22Rv1 (cell line): Measurements from ENCODE around the gene ZNF366.

ENCODE experiments used
- H3K27ac ChIP-seq: fragments of 450-650 bp; 2 replicates; pipeline ENCODE4 v1.5.1; 2017
- ZFX ChIP-seq: fragments of 450-650 bp; IDR thresholded peaks from 2 replicates; pipeline ENCODE4 v1.6.1; 2017; ENCODE audit warnings: antibody characterized with exemption, borderline replicate concordance
- TF ChIP-seq, protein P1 (sequence below): fragments of 450-650 bp; IDR thresholded peaks from 2 replicates; pipeline ENCODE4 v1.5.1; 2017; ENCODE audit warnings: mild to moderate bottlenecking

The ZNF366 gene

GRCh38 chr5:72495410-72495809 is 11.8 kb downstream of the ZNF366 start:
- no peak for TF ChIP-seq ZFX
- no peak overlapping the region for H3K27ac ChIP-seq

DNA sequence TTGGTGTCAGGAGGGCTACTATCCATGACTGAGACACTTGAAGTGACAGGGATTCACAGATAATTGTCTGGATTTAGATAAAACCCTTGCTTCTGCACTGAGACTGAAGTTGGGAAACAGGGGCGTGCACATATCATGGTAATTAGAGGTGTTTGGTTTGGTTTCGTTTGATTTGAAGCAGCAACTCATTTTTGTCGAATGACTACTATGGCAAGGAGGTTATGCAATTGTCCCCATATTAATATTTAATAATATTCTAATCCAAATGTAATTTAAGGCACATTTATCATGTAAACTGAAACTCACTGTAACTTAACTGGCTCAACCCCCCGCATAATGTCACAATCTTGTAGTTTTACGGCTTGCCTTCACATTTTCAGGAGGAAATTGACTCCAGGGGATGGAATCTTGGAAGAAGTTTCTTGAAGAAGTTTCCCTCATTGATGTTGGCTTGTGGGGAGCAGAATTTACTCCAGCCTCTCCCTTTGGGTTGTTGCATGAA is 12.5 kb downstream of the ZNF366 start:
- no peak overlapping the region for H3K27ac ChIP-seq
- TF ChIP-seq, protein P1, sequence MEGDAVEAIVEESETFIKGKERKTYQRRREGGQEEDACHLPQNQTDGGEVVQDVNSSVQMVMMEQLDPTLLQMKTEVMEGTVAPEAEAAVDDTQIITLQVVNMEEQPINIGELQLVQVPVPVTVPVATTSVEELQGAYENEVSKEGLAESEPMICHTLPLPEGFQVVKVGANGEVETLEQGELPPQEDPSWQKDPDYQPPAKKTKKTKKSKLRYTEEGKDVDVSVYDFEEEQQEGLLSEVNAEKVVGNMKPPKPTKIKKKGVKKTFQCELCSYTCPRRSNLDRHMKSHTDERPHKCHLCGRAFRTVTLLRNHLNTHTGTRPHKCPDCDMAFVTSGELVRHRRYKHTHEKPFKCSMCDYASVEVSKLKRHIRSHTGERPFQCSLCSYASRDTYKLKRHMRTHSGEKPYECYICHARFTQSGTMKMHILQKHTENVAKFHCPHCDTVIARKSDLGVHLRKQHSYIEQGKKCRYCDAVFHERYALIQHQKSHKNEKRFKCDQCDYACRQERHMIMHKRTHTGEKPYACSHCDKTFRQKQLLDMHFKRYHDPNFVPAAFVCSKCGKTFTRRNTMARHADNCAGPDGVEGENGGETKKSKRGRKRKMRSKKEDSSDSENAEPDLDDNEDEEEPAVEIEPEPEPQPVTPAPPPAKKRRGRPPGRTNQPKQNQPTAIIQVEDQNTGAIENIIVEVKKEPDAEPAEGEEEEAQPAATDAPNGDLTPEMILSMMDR = no peak
- TF ChIP-seq ZFX = no peak

DNA sequence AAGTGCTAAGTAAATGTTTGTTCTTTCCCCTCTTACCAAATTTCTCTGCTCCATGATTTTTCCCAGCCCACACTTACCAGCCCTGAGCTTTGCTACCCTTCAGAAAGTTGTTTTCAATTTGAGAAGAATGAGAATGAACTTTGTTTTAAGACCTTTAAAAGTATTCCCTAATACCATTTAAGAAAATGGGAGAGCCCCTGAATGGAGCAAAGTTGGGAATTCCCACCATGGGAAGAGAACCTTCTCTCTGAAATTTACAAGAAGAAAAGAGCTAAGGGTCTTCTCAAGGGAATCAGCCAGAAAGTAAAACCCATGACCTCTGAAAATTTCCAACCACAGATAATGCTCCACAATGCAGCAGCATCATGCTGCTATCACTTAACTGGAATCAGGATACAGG is 17.7 kb downstream of the ZNF366 start:
- H3K27ac ChIP-seq = no peak overlapping the region
- TF ChIP-seq ZFX = no peak

- no peak overlapping the region for H3K27ac ChIP-seq
- TF ChIP-seq ZFX = no peak
- TF ChIP-seq, protein P1 = no peak
These were observed 18.5 kb downstream of the ZNF366 start for GRCh38 chr5:72488756-72489155.

- TF ChIP-seq ZFX = no peak
- TF ChIP-seq, protein P1 = no peak
These were observed 20.0 kb downstream of the ZNF366 start for GRCh38 chr5:72487177-72487576.

DNA sequence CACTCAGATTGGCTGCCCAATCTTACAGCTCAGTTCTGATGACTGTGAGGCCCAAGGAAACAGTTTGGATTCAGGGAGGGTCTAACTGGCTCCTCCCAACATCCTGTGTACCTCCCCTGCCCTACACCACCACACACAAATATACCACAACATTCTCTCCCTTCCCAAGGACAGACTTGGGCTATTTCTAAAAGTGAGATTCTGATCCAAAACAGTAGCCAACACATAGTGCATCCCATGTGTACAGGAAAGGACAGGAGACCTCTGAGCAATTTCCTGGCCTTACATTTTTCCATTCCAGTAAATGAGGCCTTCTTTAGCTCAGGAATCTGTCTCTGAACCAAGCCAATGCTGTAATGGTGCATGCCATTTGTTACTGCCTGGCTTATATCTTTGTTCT is 20.8 kb downstream of the ZNF366 start:
- TF ChIP-seq, protein P1 = no peak
- TF ChIP-seq ZFX = no peak
- H3K27ac ChIP-seq = no peak overlapping the region

More at GRCh38 chr5:72487177-72487576, 20.0 kb downstream of the ZNF366 start:
- no peak overlapping the region for H3K27ac ChIP-seq

DNA sequence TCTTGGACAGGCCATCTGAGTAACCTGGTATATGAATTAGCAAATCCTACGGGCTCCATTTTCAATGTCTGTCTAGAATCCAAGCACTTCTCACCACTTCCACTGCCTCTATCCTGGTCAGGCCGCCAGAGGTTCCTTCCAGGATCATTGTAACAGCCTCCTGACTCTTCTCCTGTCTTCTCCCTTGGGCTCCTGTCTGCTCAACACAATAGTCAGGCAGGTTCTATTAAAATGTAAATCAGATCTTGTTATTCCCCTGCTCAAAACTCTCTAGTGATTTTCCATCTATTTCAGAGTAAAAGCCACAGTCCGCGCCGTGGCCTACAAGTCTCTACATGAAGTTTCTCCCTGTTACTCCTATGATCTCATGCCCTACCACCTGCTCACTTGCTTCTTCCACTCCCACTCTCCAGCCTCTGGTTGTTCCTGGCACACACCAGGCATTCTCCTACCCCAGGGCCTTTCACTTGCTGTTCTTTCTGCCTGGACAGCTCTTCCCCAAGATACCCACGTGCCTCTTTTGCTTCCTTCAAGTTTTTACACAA is 21.7 kb downstream of the ZNF366 start:
- no peak overlapping the region for H3K27ac ChIP-seq
- TF ChIP-seq ZFX = no peak
- TF ChIP-seq, protein P1 = no peak

- no peak overlapping the region for H3K27ac ChIP-seq
- TF ChIP-seq ZFX = no peak
- TF ChIP-seq, protein P1 = no peak
These were observed 25.2 kb downstream of the ZNF366 start for GRCh38 chr5:72482046-72482445.
